IMR-90 (cell line): Measurements from ENCODE around the gene SLC26A2. TPM values are rescaled to one million over a fixed set of nuclear protein-coding genes. Genes with fewer than 3 reads are reported as not detected.

ENCODE experiments used
- ATAC-seq: fragments of 200-7000 bp; cut with Tn5 transposase; 2 replicates; pipeline ENCODE4 v1.9.1; 2020; ENCODE audit warnings: low read depth, mild to moderate bottlenecking, moderate library complexity
- BruUV-seq: library from RNA; stranded (reverse); fragments of 400-500 nt; replicated peaks from 2 replicates; lab custom pipeline; 2021; lab: Mats Ljungman, UMichigan
- CTCF ChIA-PET: fragments of 300-600 bp; formaldehyde crosslinking; extraction: SDS; loops from one replicate; lab custom pipeline; 2021; ENCODE audit warnings: antibody characterized with exemption; lab: Yijun Ruan, JAX
- POLR2A ChIA-PET: fragments of 300-600 bp; sonication (Branson Sonifier 250); formaldehyde crosslinking; loops from one replicate; lab custom pipeline; 2022; ENCODE audit warnings: antibody characterized with exemption; ENCODE audit not compliant: unreplicated experiment; lab: Charles Lee
- DNase-seq: peaks from one replicate; pipeline ENCODE4 v3.0.0; 2013
- H2AFZ ChIP-seq: replicated peaks from 2 replicates; pipeline ENCODE3; 2013; ENCODE audit warnings: low read length, mild to moderate bottlenecking; ENCODE audit not compliant: poor library complexity
- H2AK5ac ChIP-seq: 2 replicates; pipeline ENCODE4 v1.6.1; 2013; ENCODE audit warnings: low read depth, low read length, inconsistent platforms
- H2AK9ac ChIP-seq: replicated peaks from 2 replicates; pipeline ENCODE3; 2013; ENCODE audit warnings: mild to moderate bottlenecking, low read depth, low read length, moderate library complexity; ENCODE audit not compliant: poor library complexity
- H2BK120ac ChIP-seq: 2 replicates; pipeline ENCODE4 v1.6.1; 2013; ENCODE audit warnings: low read depth, low read length, inconsistent platforms
- H2BK15ac ChIP-seq: 3 replicates; pipeline ENCODE4 v1.6.1; 2013; ENCODE audit warnings: low read depth, low read length, inconsistent platforms
- H2BK20ac ChIP-seq: 2 replicates; pipeline ENCODE4 v1.6.1; 2013; ENCODE audit warnings: low read depth, mild to moderate bottlenecking, inconsistent platforms, low read length, moderate library complexity
- H2BK5ac ChIP-seq: 2 replicates; pipeline ENCODE4 v1.6.1; 2013; ENCODE audit warnings: mild to moderate bottlenecking, low read depth, low read length, inconsistent platforms; ENCODE audit not compliant: poor library complexity, severe bottlenecking
- H3K14ac ChIP-seq: replicated peaks from 2 replicates; pipeline ENCODE4 v1.6.1; 2013; ENCODE audit warnings: low read depth, low read length, inconsistent platforms
- H3K18ac ChIP-seq: 2 replicates; pipeline ENCODE4 v1.6.1; 2013; ENCODE audit warnings: low read depth, low read length, control low read depth
- H3K23ac ChIP-seq: 2 replicates; pipeline ENCODE4 v1.6.1; 2013; ENCODE audit warnings: low read depth, low read length, inconsistent platforms
- H3K27ac ChIP-seq: 2 replicates; pipeline ENCODE4 v1.5.1; 2013; ENCODE audit warnings: mild to moderate bottlenecking, control low read depth, low read length; ENCODE audit not compliant: insufficient read depth
- H3K27me3 ChIP-seq: 2 replicates; pipeline ENCODE4 v1.6.1; 2013; ENCODE audit warnings: low read length; ENCODE audit not compliant: control insufficient read depth, insufficient read depth
- H3K36me3 ChIP-seq: 2 replicates; pipeline ENCODE4 v1.6.1; 2013; ENCODE audit warnings: low read length, mixed read lengths; ENCODE audit not compliant: control insufficient read depth, insufficient read depth
- H3K4ac ChIP-seq: 2 replicates; pipeline ENCODE4 v1.6.1; 2013; ENCODE audit warnings: low read depth, low read length, inconsistent platforms
- H3K4me1 ChIP-seq: 2 replicates; pipeline ENCODE4 v1.6.1; 2013; ENCODE audit warnings: low read length, mixed read lengths; ENCODE audit not compliant: control insufficient read depth, insufficient read depth
- H3K4me2 ChIP-seq: 2 replicates; pipeline ENCODE4 v1.6.1; 2013; ENCODE audit warnings: low read depth, mild to moderate bottlenecking, control low read depth, low read length, moderate library complexity
- H3K4me3 ChIP-seq: 2 replicates; pipeline ENCODE4 v1.5.1; 2013; ENCODE audit warnings: low read depth, mild to moderate bottlenecking, control low read depth, low read length, moderate library complexity; ENCODE audit not compliant: insufficient read depth
- H3K56ac ChIP-seq: 2 replicates; pipeline ENCODE4 v1.6.1; 2013; ENCODE audit warnings: low read length, inconsistent platforms; ENCODE audit not compliant: insufficient read depth; ENCODE audit errors: extremely low read depth
- H3K79me1 ChIP-seq, 2 experiments: 2 replicates each; pipeline ENCODE4 v1.6.1; 2013; ENCODE audit warnings: low read length in 2 of 2, inconsistent platforms in 1 of 2, low read depth in 1 of 2
- H3K9ac ChIP-seq: 2 replicates; pipeline ENCODE4 v1.6.1; 2013; ENCODE audit warnings: low read depth, low read length, control low read depth
- H3K9me1 ChIP-seq: 2 replicates; pipeline ENCODE4 v1.6.1; 2013; ENCODE audit warnings: low read length, inconsistent platforms; ENCODE audit not compliant: insufficient read depth
- H3K9me3 ChIP-seq: 2 replicates; pipeline ENCODE4 v1.6.1; 2013; ENCODE audit warnings: low read length; ENCODE audit not compliant: control insufficient read depth, insufficient read depth
- H4K20me1 ChIP-seq: 2 replicates; pipeline ENCODE4 v1.6.1; 2013; ENCODE audit warnings: low read length, inconsistent platforms; ENCODE audit not compliant: insufficient read depth
- H4K5ac ChIP-seq: 2 replicates; pipeline ENCODE4 v1.6.1; 2013; ENCODE audit warnings: mild to moderate bottlenecking, low read depth, low read length, control low read depth
- H4K8ac ChIP-seq, 2 experiments: 2 replicates each; pipeline ENCODE4 v1.6.1; 2013; ENCODE audit warnings: low read depth in 2 of 2, low read length in 2 of 2, control low read depth in 1 of 2, inconsistent platforms in 1 of 2
- H4K91ac ChIP-seq: 2 replicates; pipeline ENCODE4 v1.6.1; 2013; ENCODE audit warnings: low read depth, low read length, inconsistent platforms; ENCODE audit not compliant: insufficient read depth
- BHLHE40 ChIP-seq: fragments of 150-350 bp; IDR thresholded peaks from 2 replicates; pipeline ENCODE4 v1.6.1; 2016; ENCODE audit warnings: mild to moderate bottlenecking, low read depth, low read length
- CEBPB ChIP-seq: IDR thresholded peaks from 2 replicates; pipeline ENCODE4 v1.6.1; 2012; ENCODE audit warnings: low read depth, low read length, improper control_type of control experiment
- CHD1 ChIP-seq: IDR thresholded peaks from 2 replicates; pipeline ENCODE4 v1.6.1; 2012; ENCODE audit warnings: low read depth, low read length, improper control_type of control experiment
- FOS ChIP-seq: fragments of 150-350 bp; IDR thresholded peaks from 2 replicates; pipeline ENCODE4 v1.6.1; 2016; ENCODE audit warnings: low read depth, low read length
- MAFK ChIP-seq: IDR thresholded peaks from 2 replicates; pipeline ENCODE4 v1.6.1; 2012; ENCODE audit warnings: low read depth, low read length, improper control_type of control experiment
- MXI1 ChIP-seq: IDR thresholded peaks from 2 replicates; pipeline ENCODE4 v1.6.1; 2012; ENCODE audit warnings: low read depth, mild to moderate bottlenecking, low read length, moderate library complexity, borderline replicate concordance
- NFE2L2 ChIP-seq: fragments of 150-350 bp; IDR thresholded peaks from 2 replicates; pipeline ENCODE4 v1.6.1; 2016; ENCODE audit warnings: low read depth, mild to moderate bottlenecking, low read length
- POLR2A ChIP-seq: IDR thresholded peaks from 2 replicates; pipeline ENCODE4 v1.6.1; 2012; ENCODE audit warnings: mild to moderate bottlenecking, low read depth, low read length
- USF2 ChIP-seq: fragments of 150-350 bp; IDR thresholded peaks from 2 replicates; pipeline ENCODE4 v1.6.1; 2017; ENCODE audit warnings: mild to moderate bottlenecking, antibody characterized with exemption, low read length, low read depth
- whole genome bisulfite sequencing, 2 experiments: methylation state at CpG; one replicate each; pipeline versions ENCODE4 v1.1.5 to v1.1.7; 2013; ENCODE audit warnings: missing lambda C conversion rate in 2 of 2; ENCODE audit not compliant: insufficient read length in 1 of 2; ENCODE audit errors: extremely low coverage in 2 of 2; 5-methylcytosine and 5-hydroxymethylcytosine counted together
- dilution Hi-C: fragments of 300-500 bp; cut with HindIII; formaldehyde crosslinking; loops from one replicate; pipeline ENCODE4 v1.14.3; 2018; ENCODE audit warnings: low sequenced_read_pairs; ENCODE audit not compliant: unreplicated experiment
- in situ Hi-C: fragments of 300-500 bp; cut with MboI; formaldehyde crosslinking; loops from 3 replicates; pipeline ENCODE4 v1.14.3; 2019; ENCODE audit warnings: low sequenced_read_pairs, inconsistent platforms, mixed read lengths
- intact Hi-C: fragments of 100-400 bp; cut with micrococcal nuclease; formaldehyde crosslinking; loops from 2 replicates; pipeline ENCODE4 v1.10.0; 2022
- polyA plus RNA-seq, 3 experiments: library from polyadenylated mRNA; depleted of rRNA; stranded (reverse); fragments of >200 nt; gene quantifications; 2 replicates each; pipeline ENCODE4 v1.2.3, GENCODE V29; 2012; ENCODE audit warnings: low replicate concordance in 1 of 3
- total RNA-seq: library from RNA; depleted of rRNA; stranded (reverse); fragments of >200 nt; gene quantifications from 2 replicates; pipeline ENCODE4 v1.2.3, GENCODE V29; 2012

Gene SLC26A2
- total and polyA plus RNA-seq, 2 of the 4 experiments (the other 2 are of a cell fraction) = 2.2 to 9.9 TPM

GRCh38 chr5:149936044-149936699 is 24.4 kb upstream of the SLC26A2 start:
- no peak overlapping the region for H3K4me2 ChIP-seq
- peaks cover 20% of the 10 kb centered on the region for H3K9me1 ChIP-seq
- no TSS peak for BruUV-seq

More at GRCh38 chr5:149936044-149936699, 24.4 kb upstream of the SLC26A2 start:
- H3K9me3 ChIP-seq = no peaks in the 10 kb centered on the region
- H3K4ac ChIP-seq = no peak overlapping the region
- no peak overlapping the region for H3K56ac ChIP-seq
- TF ChIP-seq MXI1 = no peak
- no peak for TF ChIP-seq BHLHE40
- TF ChIP-seq MAFK = no peak
- no peak for TF ChIP-seq USF2
- TF ChIP-seq FOS = no peak
- no peak for TF ChIP-seq CHD1
- no peak for TF ChIP-seq NFE2L2
- no peak for TF ChIP-seq CEBPB
- no peak for TF ChIP-seq POLR2A
- no peak overlapping the region for H3K14ac ChIP-seq
- ChIA-PET CTCF (interaction anchor here (1.0 to 1.3 kb wide), 2 partner anchors 26 to 83 kb away, joined by 3 to 5 read pairs; no protein-coding TSS in a partner anchor), POLR2A (no interaction called here)
- H3K27me3 ChIP-seq = peaks cover 8% of the 10 kb centered on the region
- no peak overlapping the region for H4K5ac ChIP-seq
- H2BK20ac ChIP-seq = no peak overlapping the region
- H2AK9ac ChIP-seq = no peak overlapping the region
- H3K79me1 ChIP-seq = no peaks in the 10 kb centered on the region
- no peaks in the 10 kb centered on the region for H3K36me3 ChIP-seq
- H4K8ac ChIP-seq = no peak overlapping the region
- H3K27ac ChIP-seq = no peak overlapping the region
- WGBS, 2 experiments = no CpG with 5 or more reads among the region's 1 CpG
- H3K9ac ChIP-seq = no peak overlapping the region
- no peak overlapping the region for H2AK5ac ChIP-seq
- DNase-seq (no peak), ATAC-seq (no peak)
- H4K91ac ChIP-seq = no peak overlapping the region
- no peak overlapping the region for H2AFZ ChIP-seq
- peaks cover 10% of the 10 kb centered on the region for H3K4me1 ChIP-seq
- H2BK120ac ChIP-seq = no peak overlapping the region
- no peak overlapping the region for H2BK15ac ChIP-seq
- in situ Hi-C loops = no loop called here
- no peak overlapping the region for H2BK5ac ChIP-seq
- no peak overlapping the region for H3K18ac ChIP-seq
- H3K4me3 ChIP-seq = no peak overlapping the region
- no peak overlapping the region for H3K23ac ChIP-seq
- dilution Hi-C loops = no loop called here
- intact Hi-C loops = no loop called here
- no peaks in the 10 kb centered on the region for H4K20me1 ChIP-seq
